Kidney (tissue), 14 donors: ENCODE data around the gene TSR1. TPM values are rescaled to one million over a fixed set of nuclear protein-coding genes. Genes with fewer than 3 reads are reported as not detected.
"Not testable (repeated sequence)": the region's sequence is repeated elsewhere in the genome, so short reads cannot be mapped to it uniquely, and the experiment has no call there.

ENCODE experiments used
- DNase-seq, 5 donors: peaks; one replicate each; pipeline ENCODE4 v3.0.0-alpha.2; 2013 to 2020
- FAIRE-seq: peaks from 2 replicates; lab custom pipeline; 2012; peaks lifted over from hg19 to GRCh38; lab: Jason Lieb, UNC
- H3K27ac ChIP-seq, 2 donors: one replicate each; pipeline ENCODE4 v1.7.0; 2013; ENCODE audit warnings: low read depth in 2 of 2, low read length in 2 of 2, inconsistent platforms in 1 of 2
- H3K27me3 ChIP-seq: one replicate; pipeline ENCODE4 v1.7.1; 2013; ENCODE audit warnings: low read length, inconsistent platforms; ENCODE audit not compliant: control insufficient read depth, insufficient read depth
- H3K36me3 ChIP-seq, 3 donors: one replicate each; pipeline versions ENCODE4 v1.7.0 to v1.7.1; 2013; ENCODE audit warnings: low read length in 3 of 3, control low read depth in 1 of 3, inconsistent platforms in 1 of 3; ENCODE audit not compliant: insufficient read depth in 3 of 3, control insufficient read depth in 2 of 3
- H3K4me1 ChIP-seq, 3 donors: one replicate each; pipeline versions ENCODE4 v1.7.0 to v1.7.1; 2013; ENCODE audit warnings: low read length in 3 of 3, inconsistent platforms in 1 of 3, low read depth in 1 of 3; ENCODE audit not compliant: control insufficient read depth in 2 of 3, insufficient read depth in 2 of 3
- H3K4me3 ChIP-seq, 3 donors: one replicate each; pipeline versions ENCODE4 v1.7.0 to v1.8.1; 2013; ENCODE audit warnings: low read length in 3 of 3, control low read depth in 1 of 3, inconsistent platforms in 1 of 3
- H3K9ac ChIP-seq, 3 donors: one replicate each; pipeline versions ENCODE4 v1.7.0 to v1.7.1; 2013; ENCODE audit warnings: low read length in 3 of 3, control low read depth in 1 of 3, inconsistent platforms in 1 of 3
- H3K9me3 ChIP-seq, 3 donors: one replicate each; pipeline versions ENCODE4 v1.7.0 to v1.7.1; 2013; ENCODE audit warnings: low read length in 3 of 3, control low read depth in 1 of 3, inconsistent platforms in 1 of 3; ENCODE audit not compliant: control insufficient read depth in 2 of 3, insufficient read depth in 1 of 3
- intact Hi-C: fragments of 100-400 bp; cut with DNase I; formaldehyde crosslinking; loops from one replicate; pipeline ENCODE4 v1.11.1; 2022
- polyA plus RNA-seq: library from polyadenylated mRNA; stranded (reverse); fragments of 350-450 nt; fragmentation: Illumina TruSeq; extraction: RNeasy Lipid Tissue Mini Kit (QIAGEN cat#74804); gene quantifications from one replicate; pipeline ENCODE4 v1.2.3, GENCODE V29; 2014; ENCODE audit warnings: low read depth, low replicate concordance; ENCODE audit not compliant: insufficient read depth
- total RNA-seq: library from RNA; stranded (reverse); fragmentation: NEBNext Ultra II Directional; extraction: Animal tissue kit (Norgen Biotek cat#: 25700); gene quantifications from one replicate; pipeline ENCODE4 v1.2.1, GENCODE V29; 2021
- TF ChIP-seq, protein P1 (sequence below): IDR thresholded peaks from 3 replicates; pipeline ENCODE4 v1.5.1; 2012; ENCODE audit warnings: mild to moderate bottlenecking, moderate library complexity, borderline replicate concordance; ENCODE audit not compliant: insufficient read depth; ENCODE audit errors: extremely low read depth
- donor health status: control.
- donor health status: control.
- donor health status: control.
- donor health status: control.
- donor health status: control.
- donor health status: DM: yes; HTN: yes; CAD: no.
- donor health status: Normal renal cell carcinoma (clear cell type).

The TSR1 gene
- total and polyA plus RNA-seq, 2 donors from 2014 or later, result 9.1 to 24.4 TPM

DNA sequence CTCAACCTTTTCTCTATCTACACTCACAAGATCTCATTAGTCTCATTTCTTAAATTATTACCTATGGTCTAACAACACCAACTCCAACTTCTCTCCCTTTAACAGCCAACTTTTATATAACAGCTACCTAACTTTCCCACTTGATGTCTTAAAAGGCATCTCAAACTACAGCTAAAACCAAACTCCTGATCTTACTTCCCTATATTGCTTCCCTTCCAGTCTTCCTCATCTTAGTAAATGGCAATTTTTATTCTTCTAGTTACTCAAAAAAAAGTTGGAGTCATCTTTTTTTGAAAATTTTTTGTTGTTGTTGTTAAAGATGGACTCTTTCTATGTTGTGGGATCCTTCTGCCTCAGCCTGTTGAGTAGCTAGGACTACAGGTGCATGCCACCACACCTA lies 17.2 kb downstream of the TSR1 start:
- Histone ChIP-seq H3K4me3 (no peak overlapping the region), H3K9me3 (no peaks in the 10 kb centered on the region), H3K27ac (no peak overlapping the region), H3K36me3 (peaks cover 4 to 13% (median 11%) of the 10 kb centered on the region in 3 donors), H3K4me1 (no peaks in the 10 kb centered on the region), H3K27me3 (no peaks in the 10 kb centered on the region), H3K9ac (no peak overlapping the region)
- DNase-seq, result no peak
- FAIRE-seq, result no peak
- intact Hi-C loops, result no loop called here
- TF ChIP-seq, protein P1, sequence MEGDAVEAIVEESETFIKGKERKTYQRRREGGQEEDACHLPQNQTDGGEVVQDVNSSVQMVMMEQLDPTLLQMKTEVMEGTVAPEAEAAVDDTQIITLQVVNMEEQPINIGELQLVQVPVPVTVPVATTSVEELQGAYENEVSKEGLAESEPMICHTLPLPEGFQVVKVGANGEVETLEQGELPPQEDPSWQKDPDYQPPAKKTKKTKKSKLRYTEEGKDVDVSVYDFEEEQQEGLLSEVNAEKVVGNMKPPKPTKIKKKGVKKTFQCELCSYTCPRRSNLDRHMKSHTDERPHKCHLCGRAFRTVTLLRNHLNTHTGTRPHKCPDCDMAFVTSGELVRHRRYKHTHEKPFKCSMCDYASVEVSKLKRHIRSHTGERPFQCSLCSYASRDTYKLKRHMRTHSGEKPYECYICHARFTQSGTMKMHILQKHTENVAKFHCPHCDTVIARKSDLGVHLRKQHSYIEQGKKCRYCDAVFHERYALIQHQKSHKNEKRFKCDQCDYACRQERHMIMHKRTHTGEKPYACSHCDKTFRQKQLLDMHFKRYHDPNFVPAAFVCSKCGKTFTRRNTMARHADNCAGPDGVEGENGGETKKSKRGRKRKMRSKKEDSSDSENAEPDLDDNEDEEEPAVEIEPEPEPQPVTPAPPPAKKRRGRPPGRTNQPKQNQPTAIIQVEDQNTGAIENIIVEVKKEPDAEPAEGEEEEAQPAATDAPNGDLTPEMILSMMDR, result no peak

DNA sequence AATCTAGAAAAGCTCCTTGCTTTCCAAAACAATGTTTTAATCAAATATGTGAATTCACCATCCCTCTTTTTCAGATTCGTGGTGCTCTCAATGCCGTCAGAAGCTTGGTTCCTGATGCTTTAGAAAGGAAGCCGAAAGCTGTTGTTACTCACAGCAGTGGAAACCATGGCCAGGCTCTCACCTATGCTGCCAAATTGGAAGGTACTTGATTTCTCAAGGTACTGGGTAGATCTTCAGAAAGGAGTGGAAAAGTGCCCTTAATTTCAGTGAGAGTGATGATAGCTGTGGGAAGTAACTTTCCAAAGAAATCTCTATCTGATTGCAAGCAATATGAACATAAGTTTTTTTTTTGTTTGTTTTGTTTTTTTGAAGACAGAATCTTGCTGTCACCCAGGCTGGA lies 18.5 kb downstream of the TSR1 start:
- Histone ChIP-seq H3K36me3 (peaks cover 0 to under 1% (median 0%) of the 10 kb centered on the region in 3 donors), H3K9ac (no peak overlapping the region), H3K4me1 (no peaks in the 10 kb centered on the region), H3K4me3 (no peak overlapping the region), H3K27me3 (no peaks in the 10 kb centered on the region), H3K9me3 (no peaks in the 10 kb centered on the region), H3K27ac (no peak overlapping the region)
- no peak for DNase-seq
- TF ChIP-seq, protein P1, result no peak
- intact Hi-C loops, result no loop called here
- no peak for FAIRE-seq

DNA sequence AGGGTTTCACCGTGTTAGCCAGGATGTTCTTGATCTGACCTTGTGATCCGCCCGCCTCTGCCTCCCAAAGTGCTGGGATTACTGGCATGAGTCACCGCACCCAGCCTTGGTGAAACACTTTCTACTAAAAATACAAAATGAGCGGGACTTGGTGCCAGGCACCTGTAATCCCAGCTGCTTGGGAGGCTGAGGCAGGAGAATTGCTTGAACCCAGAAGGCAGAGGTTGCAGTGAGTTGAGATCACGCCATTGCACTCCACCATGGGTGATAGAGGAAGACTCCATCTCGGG lies 19.4 kb downstream of the TSR1 start:
- FAIRE-seq, H3K4me1 ChIP-seq, intact Hi-C loops, H3K36me3 ChIP-seq, H3K27ac ChIP-seq, DNase-seq, H3K9ac ChIP-seq, H3K9me3 ChIP-seq, H3K4me3 ChIP-seq, H3K27me3 ChIP-seq: not testable (repeated sequence)

DNA sequence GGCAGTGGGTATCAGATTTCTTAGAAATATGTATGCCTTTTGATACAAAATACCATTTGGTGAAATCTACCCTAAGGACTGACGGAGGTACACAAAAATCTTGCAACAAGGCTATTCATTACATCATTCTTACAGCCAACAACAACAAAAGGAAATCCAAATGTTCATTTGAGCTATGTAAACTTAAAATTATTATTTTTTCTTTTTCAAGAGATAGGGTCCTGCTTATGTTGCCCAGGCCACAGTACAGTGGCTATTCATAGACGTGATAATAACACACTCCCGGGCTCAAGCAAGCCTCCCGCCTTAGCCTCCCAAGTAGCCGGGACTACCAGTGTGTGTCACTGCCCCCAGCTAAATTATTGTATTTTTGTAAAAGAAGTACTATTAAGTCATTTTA lies 23.5 kb downstream of the TSR1 start:
- intact Hi-C loops, result no loop called here
- FAIRE-seq (no peak), DNase-seq (no peak)
- Histone ChIP-seq H3K9me3 (no peaks in the 10 kb centered on the region), H3K9ac (no peak overlapping the region), H3K36me3 (no peaks in the 10 kb centered on the region), H3K27ac (no peak overlapping the region), H3K27me3 (no peaks in the 10 kb centered on the region), H3K4me1 (no peaks in the 10 kb centered on the region), H3K4me3 (no peak overlapping the region)
- TF ChIP-seq, protein P1, result no peak
